ENCODE results near the gene ERN1. TPM values are rescaled to one million over a fixed set of nuclear protein-coding genes. Genes with fewer than 3 reads are reported as not detected.

ERN1 gene
- total and polyA plus RNA-seq, 2 donors (not counting 3 experiments of a cell fraction or from before 2014, with no cell fraction given): 9.1 to 21.5 TPM

- Histone ChIP-seq H3K4me2 (ENCODE audit: insufficient read depth, low read length) (peak overlapping the region; percentile 80), H3K27ac (ENCODE audit: insufficient read depth, low read depth, low read length) (peak overlapping the region; percentile 67), H3K36me3 (ENCODE audit: control insufficient read depth in 2 of 2, extremely low read depth in 1 of 2, insufficient read depth in 2 of 2, low read length in 2 of 2) (no peaks in the 10 kb centered on the region), H3K9ac (replicated peaks; ENCODE audit: extremely low read depth, insufficient read depth, low read length) (peak overlapping the region; percentile 84), H2AFZ (ENCODE audit: low read depth, low read length) (peak overlapping the region; percentile 52), H3K4me3 (replicated peaks in 1 of 3; ENCODE audit: insufficient read depth in 1 of 3, low read depth in 1 of 3, low read length in 3 of 3) (peak overlapping the region; percentile 68 to 92 (median 73)), H3K79me2 (ENCODE audit: control insufficient read depth, insufficient read depth, low read length) (peaks cover 32% of the 10 kb centered on the region), H3K4me1 (ENCODE audit: control insufficient read depth, extremely low read depth, insufficient read depth, low read length) (peaks cover 23% of the 10 kb centered on the region), H4K20me1 (replicated peaks; ENCODE audit: control insufficient read depth, extremely low read depth, insufficient read depth, low read length) (no peaks in the 10 kb centered on the region), H3K27me3 (ENCODE audit: control insufficient read depth in 2 of 2, insufficient read depth in 2 of 2, low read length in 2 of 2) (no peaks in the 10 kb centered on the region), H3K9me3 (replicated peaks; ENCODE audit: control insufficient read depth, insufficient read depth, low read length) (no peaks in the 10 kb centered on the region), H3K9me1 (replicated peaks; ENCODE audit: control insufficient read depth, extremely low read depth, insufficient read depth, low read length) (no peaks in the 10 kb centered on the region)
- ChIA-PET POLR2A (interaction anchor here (0.6 to 1.6 kb wide), 8 partner anchors 15 to 123 kb away, joined by 3 to 8 read pairs (median 6); no protein-coding TSS in a partner anchor), CTCF (interaction anchor here (0.8 to 10.7 kb wide), 11 partner anchors 14 to 263 kb away, joined by 3 to 802 read pairs (median 7); partner anchors contain the start of gene ICAM2)
- no peak for TF ChIP-seq JUN (IDR thresholded peaks at IDR 0.05; ENCODE audit: borderline replicate concordance, insufficient read depth, insufficient read length, low read depth)
- no peak for TF ChIP-seq POLR2AphosphoS5 (IDR thresholded peaks at IDR 0.05; ENCODE audit: insufficient read depth, low read depth, low read length)
- TF ChIP-seq FOS (IDR thresholded peaks at IDR 0.05; ENCODE audit: borderline replicate concordance, insufficient read depth, low read length): no peak
- TF ChIP-seq GATA2 (IDR thresholded peaks at IDR 0.05; ENCODE audit: insufficient read depth, insufficient read length, low read depth, low read length): no peak
- no peak for TF ChIP-seq MYC (IDR thresholded peaks at IDR 0.05; ENCODE audit: low read depth, low read length)
- TF ChIP-seq, protein P1, sequence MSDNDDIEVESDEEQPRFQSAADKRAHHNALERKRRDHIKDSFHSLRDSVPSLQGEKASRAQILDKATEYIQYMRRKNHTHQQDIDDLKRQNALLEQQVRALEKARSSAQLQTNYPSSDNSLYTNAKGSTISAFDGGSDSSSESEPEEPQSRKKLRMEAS (IDR thresholded peaks at IDR 0.05; ENCODE audit: insufficient read depth, insufficient read length): no peak
- TF ChIP-seq POLR2A (IDR thresholded peaks at IDR 0.05; ENCODE audit: low read depth, low read length): no peak
- no peak for TF ChIP-seq EZH2 (IDR thresholded peaks at IDR 0.05; ENCODE audit: borderline replicate concordance, low read depth, low read length, severe bottlenecking)
- TF ChIP-seq, protein P2, sequence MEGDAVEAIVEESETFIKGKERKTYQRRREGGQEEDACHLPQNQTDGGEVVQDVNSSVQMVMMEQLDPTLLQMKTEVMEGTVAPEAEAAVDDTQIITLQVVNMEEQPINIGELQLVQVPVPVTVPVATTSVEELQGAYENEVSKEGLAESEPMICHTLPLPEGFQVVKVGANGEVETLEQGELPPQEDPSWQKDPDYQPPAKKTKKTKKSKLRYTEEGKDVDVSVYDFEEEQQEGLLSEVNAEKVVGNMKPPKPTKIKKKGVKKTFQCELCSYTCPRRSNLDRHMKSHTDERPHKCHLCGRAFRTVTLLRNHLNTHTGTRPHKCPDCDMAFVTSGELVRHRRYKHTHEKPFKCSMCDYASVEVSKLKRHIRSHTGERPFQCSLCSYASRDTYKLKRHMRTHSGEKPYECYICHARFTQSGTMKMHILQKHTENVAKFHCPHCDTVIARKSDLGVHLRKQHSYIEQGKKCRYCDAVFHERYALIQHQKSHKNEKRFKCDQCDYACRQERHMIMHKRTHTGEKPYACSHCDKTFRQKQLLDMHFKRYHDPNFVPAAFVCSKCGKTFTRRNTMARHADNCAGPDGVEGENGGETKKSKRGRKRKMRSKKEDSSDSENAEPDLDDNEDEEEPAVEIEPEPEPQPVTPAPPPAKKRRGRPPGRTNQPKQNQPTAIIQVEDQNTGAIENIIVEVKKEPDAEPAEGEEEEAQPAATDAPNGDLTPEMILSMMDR (IDR thresholded peaks at IDR 0.05; ENCODE audit: extremely low read depth in 1 of 2, insufficient read depth in 1 of 2, low read depth in 1 of 2, low read length in 2 of 2): no peak
- DNase-seq (ENCODE audit: low read depth, low spot score): no peak
- no peak for FAIRE-seq
- intact Hi-C loops (cut with micrococcal nuclease): no loop called here
- no TSS peak for BruUV-seq (replicated peaks)
- dilution Hi-C loops (cut with MboI; ENCODE audit: extremely low pct_ligation_motif_present, low sequenced_read_pairs): loop anchor here (25.0 kb wide), 1 partner anchor 92 kb away; no protein-coding TSS in a partner anchor
Measured at GRCh38 chr17:64129515-64129764, 504 bp downstream of the ERN1 start.
